Measurements from ENCODE around the gene RAB9B.

RAB9B gene

DNA sequence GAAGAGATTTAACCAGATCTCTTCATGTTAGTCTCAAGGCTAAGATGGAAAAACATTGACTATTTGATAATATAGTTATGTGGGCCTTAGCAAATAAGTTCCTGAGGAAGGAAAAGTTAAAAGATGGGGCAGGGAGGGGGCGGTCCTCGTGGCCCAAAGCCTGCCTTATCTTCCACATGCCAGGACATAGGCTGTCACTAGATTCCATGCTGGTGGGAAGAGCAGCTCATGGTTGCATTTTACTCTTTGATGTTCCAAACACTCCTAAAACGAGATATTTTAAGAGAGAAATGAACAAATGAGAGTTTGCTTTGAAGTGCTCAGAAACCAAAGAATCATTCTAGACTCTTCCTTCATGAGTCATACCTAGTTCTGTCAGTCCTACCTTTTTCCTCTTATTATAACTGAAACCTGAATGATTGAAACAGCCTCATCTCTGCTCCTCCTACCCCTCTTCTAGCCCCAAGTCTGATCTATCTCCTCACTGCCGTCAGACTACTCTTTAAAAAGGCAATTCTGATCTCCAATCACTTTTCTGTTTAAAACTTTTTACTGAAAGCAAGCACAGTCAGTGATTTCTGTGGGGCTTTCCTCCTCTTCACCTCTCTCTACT, 25.1 kb downstream of the RAB9B start:
- no peak for DNase-seq

DNA sequence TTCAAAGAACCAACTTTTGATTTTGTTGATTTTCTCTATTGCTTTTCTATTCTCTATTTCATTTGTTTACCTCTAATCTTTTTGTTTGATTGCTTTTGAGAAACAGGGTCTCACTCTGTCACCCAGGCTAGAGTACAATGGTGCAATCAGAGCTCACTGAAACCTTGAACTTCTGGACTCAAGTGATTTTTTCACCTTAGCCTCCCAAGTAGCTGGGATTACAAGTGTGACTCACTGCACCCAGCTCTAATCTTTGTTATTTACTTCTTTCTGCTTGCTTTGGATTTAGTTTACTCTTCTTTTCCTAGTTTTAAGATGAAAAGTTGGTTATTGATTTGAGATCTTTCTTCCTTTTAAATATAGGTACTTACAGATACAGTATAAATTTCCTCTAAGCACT, 26.2 kb downstream of the RAB9B start:
- DNase-seq, result no peak

DNA sequence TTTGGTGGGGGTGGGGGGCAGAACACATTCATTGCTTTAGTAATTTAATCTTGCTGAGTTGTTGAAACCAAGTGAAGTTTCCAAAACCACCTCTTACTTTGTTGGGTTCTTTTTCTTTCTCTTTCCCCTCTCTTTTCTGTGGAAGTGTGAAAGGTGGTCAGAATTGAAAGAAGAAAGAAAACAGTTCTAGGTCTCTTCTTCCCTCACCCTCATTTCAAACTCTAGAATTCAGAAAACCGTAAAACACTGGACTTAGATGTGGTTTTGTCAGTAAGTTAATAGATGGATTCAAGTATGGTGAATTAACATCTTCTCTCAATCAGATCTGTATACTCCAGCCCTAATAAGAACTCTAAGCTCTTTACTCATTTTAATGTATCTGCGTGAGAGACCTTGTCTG, 31.7 kb downstream of the RAB9B start:
- no peak for DNase-seq

DNA sequence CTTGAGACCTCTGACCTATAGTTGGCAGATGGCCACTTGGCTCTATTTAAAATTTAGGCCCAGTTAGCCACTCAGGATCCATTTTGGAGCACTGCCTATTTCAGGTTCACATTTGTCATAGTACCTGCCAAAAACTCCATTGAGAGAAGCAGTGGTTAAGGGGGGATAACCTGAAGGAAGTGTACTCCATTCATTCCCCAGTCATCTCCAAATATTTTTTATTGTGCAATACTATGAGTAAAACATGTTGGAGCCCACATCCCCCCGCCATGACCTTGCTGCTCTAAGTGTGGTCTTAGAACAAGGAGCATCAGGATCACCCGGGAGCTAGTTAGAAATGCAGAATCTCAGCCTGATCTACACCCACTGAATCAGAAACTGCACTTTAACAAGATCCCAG, 34.4 kb downstream of the RAB9B start:
- no peak for DNase-seq

DNA sequence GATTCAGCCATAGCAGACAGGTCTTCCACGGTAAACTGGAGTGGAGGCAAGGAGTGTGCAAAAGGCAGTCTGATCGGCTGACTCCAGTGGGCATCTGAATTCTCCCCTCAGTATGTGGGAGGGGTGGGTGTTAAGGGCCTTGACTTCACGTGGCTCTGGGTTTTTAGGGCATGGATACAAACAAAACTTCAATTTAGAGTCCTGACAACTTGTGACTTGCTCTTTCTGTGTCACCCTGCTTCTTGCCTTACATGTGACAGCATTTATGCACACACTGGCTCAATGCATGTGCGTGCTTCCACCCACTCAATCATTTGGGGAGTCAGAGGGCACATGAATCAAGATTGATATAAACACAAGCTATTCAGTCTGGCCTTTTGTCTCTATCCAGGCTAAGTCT, 37.9 kb downstream of the RAB9B start:
- no peak for DNase-seq

DNA sequence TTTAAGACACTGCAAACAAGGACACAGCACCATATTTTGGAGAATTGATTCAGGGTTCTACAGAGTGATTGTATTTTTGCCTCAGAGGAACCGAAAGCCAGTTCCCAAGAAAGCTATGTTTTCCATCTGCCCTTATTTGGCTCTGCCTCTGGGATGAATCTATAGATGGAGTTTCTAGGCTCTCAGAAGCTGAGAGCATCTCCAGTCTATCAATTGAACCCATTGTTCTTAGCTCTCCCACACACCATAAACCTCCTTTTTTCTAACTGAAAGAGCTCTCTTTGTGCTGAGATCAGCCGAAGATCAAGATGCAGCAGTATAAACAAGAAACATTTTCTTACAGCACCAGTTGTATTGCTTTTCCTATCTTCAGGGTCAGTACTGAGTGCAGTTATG, 38.5 kb downstream of the RAB9B start:
- no peak for DNase-seq

DNA sequence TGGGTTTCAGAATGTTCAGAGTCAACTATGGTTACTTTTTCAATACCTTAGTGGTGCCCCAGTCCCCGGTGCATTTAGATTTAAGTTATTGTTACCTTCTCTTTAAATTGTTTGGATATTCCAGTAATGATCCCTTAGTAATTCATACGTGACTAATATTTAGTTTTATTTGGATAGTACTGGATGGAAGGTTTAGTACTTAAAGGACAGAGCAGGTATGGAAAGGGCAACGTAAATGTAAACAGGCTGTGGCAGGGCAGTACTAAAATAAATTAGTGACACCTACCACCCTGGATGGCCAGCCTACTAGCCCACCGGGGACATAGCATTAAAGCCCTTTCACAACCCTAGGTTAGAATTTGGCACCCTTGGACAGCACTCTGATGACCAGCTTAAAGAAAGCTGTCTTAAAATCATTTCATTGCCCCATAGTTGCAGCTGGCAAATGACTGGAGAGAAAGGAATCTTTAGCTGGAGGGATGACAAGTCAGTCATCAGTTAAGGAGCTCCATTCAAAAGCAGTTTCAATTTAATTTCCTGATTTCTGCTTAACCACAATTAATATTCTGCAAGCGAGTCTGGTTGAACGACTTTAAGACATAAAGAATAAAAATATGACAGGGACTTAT, 39.0 kb downstream of the RAB9B start:
- DNase-seq, result no peak

DNA sequence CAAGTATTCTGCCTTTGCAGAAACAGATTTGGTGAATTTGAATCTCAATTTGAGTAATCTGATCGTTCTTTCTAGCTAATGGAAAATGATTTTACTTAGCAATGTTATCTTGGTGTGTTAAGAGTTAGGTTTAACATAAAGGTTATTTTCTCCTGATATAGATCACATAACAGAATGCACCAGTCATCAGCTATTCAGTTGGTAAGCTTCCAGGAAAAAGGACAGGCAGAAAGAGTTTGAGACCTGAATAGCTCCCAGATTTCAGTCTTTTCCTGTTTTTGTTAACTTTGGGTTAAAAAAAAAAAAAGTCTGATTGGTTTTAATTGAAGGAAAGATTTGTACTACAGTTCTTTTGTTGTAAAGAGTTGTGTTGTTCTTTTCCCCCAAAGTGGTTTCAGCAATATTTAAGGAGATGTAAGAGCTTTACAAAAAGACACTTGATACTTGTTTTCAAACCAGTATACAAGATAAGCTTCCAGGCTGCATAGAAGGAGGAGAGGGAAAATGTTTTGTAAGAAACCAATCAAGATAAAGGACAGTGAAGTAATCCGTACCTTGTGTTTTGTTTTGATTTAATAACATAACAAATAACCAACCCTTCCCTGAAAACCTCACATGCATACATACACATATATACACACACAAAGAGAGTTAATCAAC, 40.1 kb downstream of the RAB9B start:
- DNase-seq, result no peak

DNA sequence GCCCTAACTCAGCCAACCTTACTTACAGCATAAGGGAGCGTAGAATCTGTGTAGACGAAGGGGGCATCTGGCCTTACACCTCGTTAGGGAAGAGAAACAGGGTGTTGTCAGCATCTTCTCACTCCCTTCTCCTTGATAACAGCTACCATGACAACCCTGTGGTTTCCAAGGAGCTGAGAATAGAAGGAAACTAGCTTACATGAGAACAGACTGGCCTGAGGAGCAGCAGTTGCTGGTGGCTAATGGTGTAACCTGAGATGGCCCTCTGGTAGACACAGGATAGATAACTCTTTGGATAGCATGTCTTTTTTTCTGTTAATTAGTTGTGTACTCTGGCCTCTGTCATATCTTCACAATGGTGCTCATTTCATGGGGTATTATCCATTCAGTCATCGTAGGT, 40.8 kb downstream of the RAB9B start:
- DNase-seq, result no peak

DNA sequence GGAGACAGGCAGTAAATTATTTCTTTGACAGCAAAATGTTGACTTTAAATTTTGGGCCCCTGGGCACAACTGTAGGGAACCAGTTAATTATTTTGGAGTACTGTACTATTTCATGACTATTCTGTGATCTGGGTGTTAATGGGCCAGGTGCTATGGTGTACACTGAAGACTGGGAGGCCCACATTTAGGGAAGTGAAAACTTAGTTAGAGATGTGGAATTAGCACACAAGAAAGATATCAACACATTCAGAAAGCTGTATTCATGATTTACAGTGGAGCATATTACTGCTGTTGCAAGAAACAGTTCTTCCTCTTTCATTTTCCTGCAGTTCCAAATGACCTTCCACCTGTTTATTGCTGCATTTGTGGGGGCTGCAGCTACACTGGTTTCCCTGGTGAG, 43.1 kb downstream of the RAB9B start:
- DNase-seq, result no peak

DNA sequence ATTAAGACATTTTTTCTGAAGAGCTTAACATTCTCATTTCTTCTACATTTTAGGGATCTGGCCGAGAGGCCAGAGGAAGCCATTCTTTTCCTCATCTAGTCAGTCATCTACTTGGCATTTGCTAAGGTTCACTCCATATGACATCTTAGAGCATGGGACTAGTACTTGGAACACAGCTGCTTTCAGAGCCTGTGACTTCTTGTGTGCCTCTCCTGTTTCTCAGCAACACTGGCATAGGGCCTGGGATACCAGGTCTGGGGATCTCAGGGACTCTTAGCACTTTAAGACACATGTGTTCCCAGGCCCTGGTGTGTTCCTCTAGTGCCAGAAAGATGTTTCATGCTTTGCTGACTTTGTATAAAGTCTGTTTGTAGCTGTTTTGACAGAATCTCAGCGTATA, 48.1 kb downstream of the RAB9B start:
- no peak for DNase-seq

DNA sequence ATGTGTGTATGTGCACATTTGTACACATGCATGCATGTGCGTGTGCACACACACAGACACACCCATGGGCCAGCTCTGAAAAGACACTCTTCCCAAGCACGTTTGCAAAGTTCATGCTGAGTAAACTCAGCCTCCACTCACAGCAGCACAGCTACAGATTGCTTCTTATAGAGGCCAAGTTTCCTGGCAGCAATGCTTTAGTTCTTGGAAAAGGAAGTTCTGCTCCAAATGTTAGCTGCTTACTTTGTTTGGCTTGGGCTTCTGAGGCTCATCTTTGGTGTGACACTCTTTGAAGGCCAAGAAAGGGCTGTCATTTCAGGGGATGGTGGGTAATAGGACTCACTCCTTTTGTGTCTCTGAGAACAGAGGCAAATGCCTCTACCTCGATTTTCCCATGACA, 48.9 kb downstream of the RAB9B start:
- DNase-seq, result no peak

DNA sequence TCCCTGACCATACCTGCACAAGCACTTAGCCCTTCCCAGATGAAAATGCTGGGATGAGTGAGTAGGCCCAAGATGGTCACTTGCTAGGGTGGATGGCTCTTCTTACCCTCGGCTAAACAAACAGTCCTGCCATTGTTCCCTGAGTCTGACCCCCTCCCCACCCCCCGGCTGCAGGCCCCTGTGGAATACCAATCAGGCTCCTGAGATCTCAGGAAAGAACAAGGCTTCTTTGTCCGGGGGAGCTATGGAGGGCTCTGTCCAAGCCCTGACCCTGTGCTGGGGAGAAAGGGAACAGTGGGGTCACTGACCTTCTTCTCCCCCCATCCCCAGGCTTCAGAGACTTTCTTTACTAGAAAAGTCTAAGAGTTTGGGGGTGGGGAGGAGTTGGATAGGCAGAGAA, 49.4 kb downstream of the RAB9B start:
- DNase-seq, result no peak

DNA sequence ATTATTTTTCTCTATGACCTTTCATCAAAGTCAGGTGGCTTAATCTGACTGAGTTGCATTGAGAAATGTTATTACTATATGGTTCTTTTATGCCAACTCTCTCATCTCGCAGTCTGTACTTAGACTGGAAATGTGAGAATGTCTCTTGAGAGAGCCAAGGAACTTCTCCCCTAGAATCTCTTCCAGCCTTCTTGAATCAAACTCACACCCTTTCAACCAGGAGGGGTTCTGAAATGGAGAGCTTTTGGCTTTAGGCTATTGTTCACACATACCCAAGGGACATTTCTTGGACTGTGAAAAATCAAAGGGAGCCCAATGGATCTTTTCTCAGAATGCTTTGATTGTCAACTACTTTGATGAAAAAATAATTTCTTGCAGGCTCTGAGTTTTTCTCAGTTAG, 50.4 kb downstream of the RAB9B start:
- no peak for DNase-seq

DNA sequence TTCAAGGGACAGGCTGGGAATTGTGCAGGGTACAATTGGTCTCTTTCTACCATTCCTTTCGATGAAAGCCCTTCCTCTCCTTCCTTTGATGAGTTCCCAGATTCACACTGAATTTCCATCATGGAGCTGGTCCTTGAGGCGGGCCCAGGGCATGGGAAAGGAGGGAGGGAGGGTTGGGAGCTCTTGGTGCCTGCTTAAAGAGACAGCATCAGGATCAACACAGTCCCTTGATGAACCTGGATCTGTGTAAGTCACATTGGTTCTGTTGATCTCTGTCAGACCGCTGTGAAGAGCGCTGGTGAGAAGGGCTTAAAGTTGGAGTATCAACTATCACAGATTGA, 51.0 kb downstream of the RAB9B start:
- DNase-seq, result no peak

DNA sequence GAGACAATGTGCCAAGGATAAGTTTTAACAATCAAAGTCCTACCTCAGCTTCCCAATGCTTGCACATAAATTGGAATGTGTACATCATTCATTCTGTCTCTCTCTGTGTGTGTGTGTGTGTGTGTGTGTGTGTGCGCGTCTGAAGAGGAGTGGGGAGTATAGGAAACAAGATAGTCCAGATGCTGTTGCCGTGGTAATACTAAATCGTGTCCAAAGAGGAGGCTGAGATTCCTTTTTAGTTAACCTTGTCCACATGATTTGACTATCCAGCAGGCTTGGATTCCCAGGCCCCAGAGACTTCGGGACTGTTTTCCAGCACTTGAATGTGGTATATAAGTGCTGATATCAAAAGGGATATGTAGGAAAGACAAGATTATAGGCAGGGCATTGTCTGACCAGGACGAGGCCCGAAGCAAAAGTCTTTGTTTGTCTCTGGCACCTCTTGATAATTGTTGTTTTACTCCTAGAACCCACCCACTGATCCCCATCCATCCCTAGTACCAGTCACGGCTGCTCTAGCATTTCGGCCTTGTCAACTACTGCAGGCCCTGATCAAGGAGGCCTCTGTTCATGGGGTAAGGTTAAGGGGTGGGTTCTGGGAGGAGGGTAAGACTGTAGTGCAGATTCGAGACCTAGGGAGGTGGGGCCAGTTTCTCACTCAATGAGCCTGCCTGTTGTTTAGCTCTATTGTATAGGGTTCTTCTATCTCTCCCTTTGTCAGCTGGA, 51.6 kb downstream of the RAB9B start:
- no peak for DNase-seq

DNA sequence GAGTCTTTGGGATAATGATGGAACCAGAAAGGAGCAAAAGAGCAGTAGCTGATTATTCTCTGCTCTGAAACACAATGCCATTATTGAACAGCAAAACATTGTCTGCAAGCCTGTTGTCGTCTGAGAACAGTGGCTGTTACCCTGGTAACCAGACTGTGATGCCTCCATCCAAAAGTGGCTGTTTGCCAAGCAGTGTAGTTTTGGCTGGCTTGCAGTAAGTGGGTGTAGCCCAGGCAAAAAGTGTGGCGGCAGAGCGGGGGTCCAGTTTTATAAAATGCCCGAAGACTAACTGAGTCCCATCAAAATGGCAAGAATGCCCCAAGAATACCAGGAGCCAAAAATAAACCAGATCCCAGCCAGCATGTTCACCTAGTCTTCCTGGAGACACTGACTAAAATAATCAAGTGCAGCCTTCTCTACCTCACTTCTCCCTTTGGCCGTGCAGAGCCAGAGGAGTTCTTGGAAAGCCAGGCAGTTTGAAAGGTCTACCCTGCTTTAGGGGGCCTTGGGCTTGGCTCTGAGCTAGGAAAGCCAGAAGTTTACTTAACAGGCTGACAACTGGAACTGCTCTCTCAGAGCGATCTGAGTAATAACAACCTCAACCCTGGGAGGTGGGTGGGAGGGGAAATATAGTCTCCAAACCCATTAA, 52.8 kb downstream of the RAB9B start:
- DNase-seq, result peak; percentile 22

DNA sequence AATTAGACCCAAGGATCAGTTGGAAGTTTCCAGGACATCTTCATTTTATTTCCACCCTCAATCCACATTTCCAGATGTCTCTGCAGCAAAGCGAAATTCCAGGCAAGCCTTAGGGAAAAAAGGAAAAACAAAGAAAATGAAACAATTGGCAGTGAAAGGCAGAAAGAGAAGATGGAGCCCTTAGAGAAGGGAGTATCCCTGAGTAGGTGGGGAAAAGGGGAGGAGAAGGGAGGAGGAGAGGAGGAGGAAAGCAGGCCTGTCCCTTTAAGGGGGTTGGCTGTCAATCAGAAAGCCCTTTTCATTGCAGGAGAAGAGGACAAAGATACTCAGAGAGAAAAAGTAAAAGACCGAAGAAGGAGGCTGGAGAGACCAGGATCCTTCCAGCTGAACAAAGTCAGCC, 55.5 kb downstream of the RAB9B start, which contains the start of gene PLP1:
PLP1 (plus strand) TSS at position 295 of the 400 bp plus-strand sequence. CDS start 156 bp downstream, outside the sequence.
- no peak for DNase-seq

DNA sequence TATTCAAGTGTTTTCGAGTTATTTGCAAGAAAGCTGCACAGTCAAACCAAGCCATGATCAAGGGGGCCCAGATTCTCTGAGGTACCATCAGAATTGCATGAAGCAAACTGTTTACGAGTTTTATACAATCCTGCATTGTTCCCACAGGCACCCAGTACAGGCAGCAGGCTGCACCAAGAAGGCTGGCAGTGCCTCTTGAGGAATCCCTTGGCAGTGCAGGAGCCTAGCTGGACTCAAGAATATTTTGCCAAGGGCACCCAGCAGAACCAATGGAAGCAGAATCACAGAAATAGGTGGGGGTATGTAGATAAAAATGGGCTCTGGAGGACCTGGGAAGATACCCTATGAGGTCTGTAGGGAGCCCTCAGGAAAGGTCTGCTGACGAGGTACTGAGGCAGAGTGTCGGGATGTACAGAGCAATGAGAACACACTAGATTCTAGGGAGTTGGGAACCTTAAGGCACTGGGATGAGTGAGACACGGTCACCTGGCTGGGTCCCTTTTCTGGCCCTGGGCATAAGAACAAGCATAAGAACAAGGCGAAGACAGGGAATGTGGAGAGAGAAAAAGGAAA, 57.9 kb downstream of the RAB9B start:
- no peak for DNase-seq

DNA sequence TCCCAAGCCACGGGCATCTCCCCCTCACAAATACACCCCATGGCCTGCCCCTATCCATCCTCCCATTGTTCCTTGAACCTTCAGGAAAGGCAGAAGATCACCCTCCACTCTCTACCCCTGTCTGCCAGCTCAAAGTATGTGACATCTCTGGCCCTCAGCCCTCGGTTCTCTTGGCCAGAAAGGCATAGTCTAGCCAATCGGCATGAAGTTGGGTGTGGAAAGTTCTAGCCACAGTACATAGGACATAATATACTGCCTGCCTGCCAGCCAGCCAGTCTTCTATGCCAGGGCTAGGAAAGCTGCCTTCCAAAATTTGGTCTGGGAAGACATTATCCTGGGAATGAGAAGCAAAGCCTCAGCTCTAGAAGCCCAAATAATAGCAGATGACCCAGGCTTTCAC, 58.6 kb downstream of the RAB9B start:
- no peak for DNase-seq
